OCI-LY7 (cell line): ENCODE measurements around the gene YAE1.

Source experiments
- EZH2phosphoT487 ChIP-seq: fragments of 200-600 bp; sonication (generic); IDR thresholded peaks from 2 replicates; pipeline ENCODE4 v1.6.1; 2018; ENCODE audit warnings: low read depth, borderline replicate concordance, mild to moderate bottlenecking, mixed run types, antibody characterized with exemption, low read length, moderate library complexity, mixed read lengths
- TF ChIP-seq, protein P1 (sequence below): fragments of 200-600 bp; sonication (generic); conservative IDR thresholded peaks from 2 replicates; pipeline ENCODE4 v1.5.1; 2014; ENCODE audit warnings: mild to moderate bottlenecking, antibody characterized with exemption, low read length, moderate library complexity, mixed read lengths

DNA sequence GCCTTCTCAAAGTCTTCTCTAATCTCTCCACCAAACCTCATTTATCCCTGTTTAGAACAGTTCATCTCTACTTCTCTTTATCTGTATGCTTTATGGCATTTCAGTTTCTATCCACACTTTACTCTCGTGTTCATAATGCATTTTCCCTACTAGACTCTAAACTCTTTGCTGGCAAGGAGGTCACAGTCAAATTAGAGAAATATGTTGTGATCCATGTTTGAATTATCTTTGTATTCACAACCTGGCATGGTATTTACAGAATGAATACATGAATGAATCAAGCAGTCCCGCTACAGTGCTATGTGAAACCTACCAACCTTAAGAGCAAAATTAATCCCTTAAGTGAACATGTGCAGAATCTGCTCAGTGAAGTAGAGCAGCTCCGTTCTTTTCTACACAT lies 12.8 kb upstream of the YAE1 start:
- TF ChIP-seq, protein P1, sequence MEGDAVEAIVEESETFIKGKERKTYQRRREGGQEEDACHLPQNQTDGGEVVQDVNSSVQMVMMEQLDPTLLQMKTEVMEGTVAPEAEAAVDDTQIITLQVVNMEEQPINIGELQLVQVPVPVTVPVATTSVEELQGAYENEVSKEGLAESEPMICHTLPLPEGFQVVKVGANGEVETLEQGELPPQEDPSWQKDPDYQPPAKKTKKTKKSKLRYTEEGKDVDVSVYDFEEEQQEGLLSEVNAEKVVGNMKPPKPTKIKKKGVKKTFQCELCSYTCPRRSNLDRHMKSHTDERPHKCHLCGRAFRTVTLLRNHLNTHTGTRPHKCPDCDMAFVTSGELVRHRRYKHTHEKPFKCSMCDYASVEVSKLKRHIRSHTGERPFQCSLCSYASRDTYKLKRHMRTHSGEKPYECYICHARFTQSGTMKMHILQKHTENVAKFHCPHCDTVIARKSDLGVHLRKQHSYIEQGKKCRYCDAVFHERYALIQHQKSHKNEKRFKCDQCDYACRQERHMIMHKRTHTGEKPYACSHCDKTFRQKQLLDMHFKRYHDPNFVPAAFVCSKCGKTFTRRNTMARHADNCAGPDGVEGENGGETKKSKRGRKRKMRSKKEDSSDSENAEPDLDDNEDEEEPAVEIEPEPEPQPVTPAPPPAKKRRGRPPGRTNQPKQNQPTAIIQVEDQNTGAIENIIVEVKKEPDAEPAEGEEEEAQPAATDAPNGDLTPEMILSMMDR: no peak
- no peak for TF ChIP-seq EZH2phosphoT487
